SK-N-SH (cell line): ENCODE results near the gene TBC1D3B.

Experiments
- EZH2phosphoT487 ChIP-seq: fragments of 200-600 bp; sonication (generic); IDR thresholded peaks from 2 replicates; pipeline ENCODE4 v1.6.1; 2017; ENCODE audit warnings: low read depth, mixed run types, mild to moderate bottlenecking, antibody characterized with exemption, moderate library complexity, borderline replicate concordance
- JUND ChIP-seq: IDR thresholded peaks from 2 replicates; pipeline ENCODE4 v1.4.0; 2012
- MXI1 ChIP-seq: IDR thresholded peaks from 2 replicates; pipeline ENCODE4 v1.6.1; 2012; ENCODE audit warnings: mild to moderate bottlenecking, low read depth, low read length, improper control_type of control experiment
- NFIC ChIP-seq: IDR thresholded peaks from 2 replicates; pipeline ENCODE4 v1.4.0; 2012; ENCODE audit warnings: borderline replicate concordance
- POLR2AphosphoS5 ChIP-seq: IDR thresholded peaks from 2 replicates; pipeline ENCODE4 v1.6.1; 2012; ENCODE audit warnings: low read depth, low read length
- RAD21 ChIP-seq: IDR thresholded peaks from 2 replicates; pipeline ENCODE4 v1.6.1; 2012; ENCODE audit warnings: mild to moderate bottlenecking, low read length
- SMC3 ChIP-seq: IDR thresholded peaks from 2 replicates; pipeline ENCODE4 v1.6.1; 2012; ENCODE audit warnings: low read depth, low read length, improper control_type of control experiment
- TAF1 ChIP-seq: IDR thresholded peaks from 2 replicates; pipeline ENCODE4 v1.6.1; 2012; ENCODE audit warnings: low read depth, mild to moderate bottlenecking, low read length, moderate library complexity, borderline replicate concordance
- TCF12 ChIP-seq: IDR thresholded peaks from 2 replicates; pipeline ENCODE4 v1.4.0; 2012
- USF2 ChIP-seq: fragments of 150-350 bp; IDR thresholded peaks from 2 replicates; pipeline ENCODE4 v1.6.1; 2017; ENCODE audit warnings: antibody characterized with exemption, low read length, low read depth, borderline replicate concordance
- YY1 ChIP-seq: IDR thresholded peaks from 2 replicates; pipeline ENCODE4 v1.4.0; 2012; ENCODE audit warnings: low read depth, mild to moderate bottlenecking
- TF ChIP-seq, protein P1 (sequence below): fragments of 200-600 bp; sonication (generic); IDR thresholded peaks from 2 replicates; pipeline ENCODE4 v1.6.1; 2017; ENCODE audit warnings: antibody characterized with exemption, mild to moderate bottlenecking, moderate library complexity
- TF ChIP-seq, protein P2 (sequence below): IDR thresholded peaks from 2 replicates; pipeline ENCODE4 v1.6.1; 2012; ENCODE audit warnings: mild to moderate bottlenecking, low read depth, low read length, moderate library complexity
- TF ChIP-seq, protein P3 (sequence below): IDR thresholded peaks from 2 replicates; pipeline ENCODE4 v1.4.0; 2012; ENCODE audit warnings: low read depth

- TF ChIP-seq MXI1, result no peak
- TF ChIP-seq YY1, result no peak
- TF ChIP-seq, protein P1, sequence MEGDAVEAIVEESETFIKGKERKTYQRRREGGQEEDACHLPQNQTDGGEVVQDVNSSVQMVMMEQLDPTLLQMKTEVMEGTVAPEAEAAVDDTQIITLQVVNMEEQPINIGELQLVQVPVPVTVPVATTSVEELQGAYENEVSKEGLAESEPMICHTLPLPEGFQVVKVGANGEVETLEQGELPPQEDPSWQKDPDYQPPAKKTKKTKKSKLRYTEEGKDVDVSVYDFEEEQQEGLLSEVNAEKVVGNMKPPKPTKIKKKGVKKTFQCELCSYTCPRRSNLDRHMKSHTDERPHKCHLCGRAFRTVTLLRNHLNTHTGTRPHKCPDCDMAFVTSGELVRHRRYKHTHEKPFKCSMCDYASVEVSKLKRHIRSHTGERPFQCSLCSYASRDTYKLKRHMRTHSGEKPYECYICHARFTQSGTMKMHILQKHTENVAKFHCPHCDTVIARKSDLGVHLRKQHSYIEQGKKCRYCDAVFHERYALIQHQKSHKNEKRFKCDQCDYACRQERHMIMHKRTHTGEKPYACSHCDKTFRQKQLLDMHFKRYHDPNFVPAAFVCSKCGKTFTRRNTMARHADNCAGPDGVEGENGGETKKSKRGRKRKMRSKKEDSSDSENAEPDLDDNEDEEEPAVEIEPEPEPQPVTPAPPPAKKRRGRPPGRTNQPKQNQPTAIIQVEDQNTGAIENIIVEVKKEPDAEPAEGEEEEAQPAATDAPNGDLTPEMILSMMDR, result no peak
- no peak for TF ChIP-seq SMC3
- no peak for TF ChIP-seq TCF12
- TF ChIP-seq RAD21, result no peak
- no peak for TF ChIP-seq POLR2AphosphoS5
- TF ChIP-seq, protein P2, sequence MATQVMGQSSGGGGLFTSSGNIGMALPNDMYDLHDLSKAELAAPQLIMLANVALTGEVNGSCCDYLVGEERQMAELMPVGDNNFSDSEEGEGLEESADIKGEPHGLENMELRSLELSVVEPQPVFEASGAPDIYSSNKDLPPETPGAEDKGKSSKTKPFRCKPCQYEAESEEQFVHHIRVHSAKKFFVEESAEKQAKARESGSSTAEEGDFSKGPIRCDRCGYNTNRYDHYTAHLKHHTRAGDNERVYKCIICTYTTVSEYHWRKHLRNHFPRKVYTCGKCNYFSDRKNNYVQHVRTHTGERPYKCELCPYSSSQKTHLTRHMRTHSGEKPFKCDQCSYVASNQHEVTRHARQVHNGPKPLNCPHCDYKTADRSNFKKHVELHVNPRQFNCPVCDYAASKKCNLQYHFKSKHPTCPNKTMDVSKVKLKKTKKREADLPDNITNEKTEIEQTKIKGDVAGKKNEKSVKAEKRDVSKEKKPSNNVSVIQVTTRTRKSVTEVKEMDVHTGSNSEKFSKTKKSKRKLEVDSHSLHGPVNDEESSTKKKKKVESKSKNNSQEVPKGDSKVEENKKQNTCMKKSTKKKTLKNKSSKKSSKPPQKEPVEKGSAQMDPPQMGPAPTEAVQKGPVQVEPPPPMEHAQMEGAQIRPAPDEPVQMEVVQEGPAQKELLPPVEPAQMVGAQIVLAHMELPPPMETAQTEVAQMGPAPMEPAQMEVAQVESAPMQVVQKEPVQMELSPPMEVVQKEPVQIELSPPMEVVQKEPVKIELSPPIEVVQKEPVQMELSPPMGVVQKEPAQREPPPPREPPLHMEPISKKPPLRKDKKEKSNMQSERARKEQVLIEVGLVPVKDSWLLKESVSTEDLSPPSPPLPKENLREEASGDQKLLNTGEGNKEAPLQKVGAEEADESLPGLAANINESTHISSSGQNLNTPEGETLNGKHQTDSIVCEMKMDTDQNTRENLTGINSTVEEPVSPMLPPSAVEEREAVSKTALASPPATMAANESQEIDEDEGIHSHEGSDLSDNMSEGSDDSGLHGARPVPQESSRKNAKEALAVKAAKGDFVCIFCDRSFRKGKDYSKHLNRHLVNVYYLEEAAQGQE, result no peak
- no peak for TF ChIP-seq JUND
- no peak for TF ChIP-seq EZH2phosphoT487
- TF ChIP-seq TAF1, result no peak
- TF ChIP-seq, protein P3, sequence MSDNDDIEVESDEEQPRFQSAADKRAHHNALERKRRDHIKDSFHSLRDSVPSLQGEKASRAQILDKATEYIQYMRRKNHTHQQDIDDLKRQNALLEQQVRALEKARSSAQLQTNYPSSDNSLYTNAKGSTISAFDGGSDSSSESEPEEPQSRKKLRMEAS, result no peak
- TF ChIP-seq NFIC, result no peak
- TF ChIP-seq USF2, result no peak
These were observed 24.4 kb downstream of the TBC1D3B start for GRCh38 chr17:36151891-36152638.
